ENCODE data around the gene MMP15.

- no peak for TF ChIP-seq CTCF (IDR thresholded peaks at IDR 0.05)
- no peak for TF ChIP-seq POLR2A (IDR thresholded peaks at IDR 0.05)
These were observed 16.0 kb downstream of the MMP15 start for GRCh38 chr16:58041628-58041955.
